Epithelial cell of esophagus (primary cell): Measurements from ENCODE around the gene ZNF787.

Experiments
- DNase-seq: peaks from one replicate; pipeline ENCODE4 v3.0.0; 2010; ENCODE audit warnings: low read depth
- H3K4me3 ChIP-seq: 2 replicates; pipeline ENCODE4 v1.5.1; 2011; ENCODE audit warnings: mild to moderate bottlenecking, low read length, control low read depth
- CTCF ChIP-seq: IDR thresholded peaks from 2 replicates; pipeline ENCODE4 v1.5.1; 2011; ENCODE audit warnings: low read depth, mild to moderate bottlenecking, low read length, control low read depth, inconsistent platforms; ENCODE audit not compliant: insufficient read depth; ENCODE audit errors: missing control alignments

The ZNF787 gene

GRCh38 chr19:56132316-56132822, 11.3 kb upstream of the ZNF787 start:
- no peak overlapping the region for H3K4me3 ChIP-seq
- TF ChIP-seq CTCF: no peak
- no peak for DNase-seq

GRCh38 chr19:56131651-56132050, 10.6 kb upstream of the ZNF787 start:
- no peak overlapping the region for H3K4me3 ChIP-seq
- no peak for TF ChIP-seq CTCF
- DNase-seq: no peak

- TF ChIP-seq CTCF: no peak
- DNase-seq: no peak
- H3K4me3 ChIP-seq: no peak overlapping the region
These were observed 8.9 kb upstream of the ZNF787 start for GRCh38 chr19:56130006-56130405.

- H3K4me3 ChIP-seq: no peak overlapping the region
- DNase-seq: no peak
- TF ChIP-seq CTCF: no peak
These were observed 6.1 kb upstream of the ZNF787 start for GRCh38 chr19:56126983-56127780.

- TF ChIP-seq CTCF: no peak
- no peak overlapping the region for H3K4me3 ChIP-seq
- no peak for DNase-seq
These were observed 4.9 kb upstream of the ZNF787 start for GRCh38 chr19:56125806-56126590.

- no peak overlapping the region for H3K4me3 ChIP-seq
- DNase-seq: no peak
- no peak for TF ChIP-seq CTCF
These were observed 3.5 kb upstream of the ZNF787 start for GRCh38 chr19:56124578-56124977.
